ENCODE results near the gene FES.
"Not testable (repeated sequence)": the region's sequence is repeated elsewhere in the genome, so short reads cannot be mapped to it uniquely, and the experiment has no call there.

FES gene

DNA sequence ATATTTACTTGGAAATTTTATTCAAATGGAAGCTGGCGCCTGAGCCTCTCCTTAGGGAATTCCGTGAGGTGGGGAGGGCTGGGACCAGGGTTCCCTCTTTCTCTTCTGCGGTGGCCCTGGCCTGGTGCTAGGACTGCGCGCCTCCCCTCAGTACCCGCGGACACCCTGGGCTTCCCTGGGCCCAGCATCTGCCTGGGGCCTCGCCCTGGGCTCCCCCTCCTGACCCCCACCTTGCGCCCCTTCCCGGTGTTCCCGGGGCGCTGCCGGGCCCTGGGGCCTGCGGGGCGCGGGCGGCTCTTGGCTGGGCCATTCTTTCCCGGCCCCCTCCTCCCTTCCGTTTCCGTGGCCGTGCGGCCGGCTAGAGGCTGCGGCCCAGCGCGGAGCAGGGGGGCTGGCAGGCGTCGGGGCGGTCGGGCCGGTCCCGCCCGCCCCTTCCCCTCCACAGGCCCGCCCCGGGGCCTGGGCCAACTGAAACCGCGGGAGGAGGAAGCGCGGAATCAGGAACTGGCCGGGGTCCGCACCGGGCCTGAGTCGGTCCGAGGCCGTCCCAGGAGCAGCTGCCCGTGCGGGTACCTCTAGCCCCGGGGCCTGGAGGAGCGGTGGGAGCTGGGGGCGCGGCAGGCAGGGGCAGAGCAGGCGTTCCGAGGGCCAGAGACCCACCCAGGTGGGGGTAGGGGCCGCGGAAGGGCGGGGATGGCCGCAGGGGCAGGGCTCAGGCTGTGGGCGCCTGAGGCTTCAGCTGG is at the start of gene FES:
Gene FES (plus strand): TSS at position 529 of the 743 bp plus-strand sequence. CDS start 542 bp downstream, outside the sequence.
- peak within 1 kb of the TSS; percentile 54; the same call in 1 of the 2 replicates for H3K4me3 ChIP-seq (ENCODE audit: low read length)
- no peak for TF ChIP-seq ZNF274 (IDR thresholded peaks at IDR 0.05; ENCODE audit: low read depth, low read length)

DNA sequence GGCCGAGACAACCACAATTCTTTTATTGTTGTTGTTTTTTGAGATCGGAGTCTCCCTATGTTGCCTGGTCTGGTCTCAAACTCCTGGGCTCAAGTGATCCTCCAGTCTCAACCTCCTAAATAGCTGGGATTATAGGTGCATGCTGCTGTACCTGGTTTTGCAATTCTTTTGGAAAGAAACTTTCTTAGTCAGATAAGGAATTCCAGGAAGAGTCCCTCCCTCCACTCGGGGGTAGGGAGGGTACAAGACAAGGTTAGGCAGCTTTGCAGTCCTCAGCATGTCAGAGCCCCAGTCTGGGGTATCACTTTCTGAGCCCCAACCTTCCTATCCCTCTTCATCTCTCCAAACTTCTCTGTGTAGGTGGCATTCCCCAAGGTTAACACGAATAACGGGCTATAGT is 49.7 kb upstream of the FES start:
- no peak for TF ChIP-seq ZNF274 (IDR thresholded peaks at IDR 0.05; ENCODE audit: low read depth, low read length)
- H3K4me3 ChIP-seq (ENCODE audit: low read length): no peak overlapping the region

DNA sequence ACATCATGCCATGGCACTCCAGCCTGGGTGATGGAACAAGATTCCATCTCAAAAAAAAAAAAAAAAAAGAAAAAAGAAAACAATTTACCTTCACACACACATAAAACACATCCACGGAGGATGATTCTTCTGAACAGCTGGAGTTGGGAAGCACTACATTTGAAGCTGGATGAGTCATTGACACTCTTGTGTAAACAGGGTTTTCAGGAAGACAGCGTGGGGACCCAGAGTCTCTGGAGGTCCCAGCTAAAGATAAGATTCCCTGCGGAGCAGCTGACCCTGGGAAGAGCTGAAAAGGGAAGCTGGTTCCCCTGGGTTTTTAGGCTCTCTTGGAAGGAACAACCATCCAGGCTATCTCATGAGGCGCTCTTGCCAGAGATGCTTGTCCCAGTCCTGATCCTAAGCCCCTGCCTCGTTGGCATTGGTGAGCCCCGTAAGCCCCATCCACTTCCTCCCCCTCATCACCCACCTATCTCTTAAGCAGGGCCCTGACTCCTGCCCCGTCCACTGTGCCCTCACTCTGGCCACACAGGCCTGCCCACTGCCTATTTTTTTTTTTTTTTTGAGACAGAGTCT is 47.9 kb upstream of the FES start:
- no peak overlapping the region for H3K4me3 ChIP-seq (ENCODE audit: low read length)
- no peak for TF ChIP-seq ZNF274 (IDR thresholded peaks at IDR 0.05; ENCODE audit: low read depth, low read length)

DNA sequence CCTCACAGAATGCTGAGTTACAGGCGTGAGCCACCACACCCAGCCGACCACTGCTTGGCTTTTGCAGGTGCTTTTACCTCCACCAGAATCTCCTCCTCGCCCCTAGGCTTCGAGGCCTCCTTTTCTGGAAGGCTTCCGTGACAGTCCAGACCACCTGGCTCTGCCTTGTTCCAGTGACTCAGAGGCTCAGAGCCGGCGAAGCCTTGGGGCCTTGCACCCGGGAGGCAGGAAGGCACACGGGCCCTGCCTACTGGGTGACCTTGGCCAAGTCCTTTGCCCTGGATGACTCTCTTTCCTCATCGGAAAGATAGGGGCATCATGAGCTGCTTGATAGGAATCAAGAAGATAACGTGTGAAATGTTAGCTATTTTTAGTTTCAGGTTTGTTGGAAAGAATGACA is 47.2 kb upstream of the FES start:
- no peak overlapping the region for H3K4me3 ChIP-seq (ENCODE audit: low read length)
- TF ChIP-seq ZNF274 (IDR thresholded peaks at IDR 0.05; ENCODE audit: low read depth, low read length): no peak

- TF ChIP-seq ZNF274 (IDR thresholded peaks at IDR 0.05; ENCODE audit: low read depth, low read length): no peak
These were observed 46.2 kb upstream of the FES start for GRCh38 chr15:90838139-90838538.

DNA sequence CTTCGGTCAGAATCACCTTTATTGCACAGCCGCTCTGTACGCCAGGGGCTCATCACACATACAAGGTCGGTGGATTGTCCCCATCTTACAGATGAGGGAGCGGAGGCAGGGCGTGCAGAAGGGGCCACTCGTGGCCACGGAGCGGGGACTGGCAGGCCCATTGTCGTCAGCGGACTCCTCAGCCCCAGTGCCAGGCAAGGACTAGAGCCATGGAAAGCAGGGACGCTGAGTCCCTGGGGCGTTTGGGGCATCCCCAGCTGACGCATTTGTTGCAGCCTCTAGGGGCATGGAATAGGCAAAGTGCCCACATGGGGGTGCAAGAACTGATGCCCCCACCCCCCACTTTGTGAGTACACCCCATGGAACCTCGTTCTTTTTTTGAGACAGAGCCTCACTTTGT is 45.8 kb upstream of the FES start:
- H3K4me3 ChIP-seq (ENCODE audit: low read length): no peak overlapping the region
- no peak for TF ChIP-seq ZNF274 (IDR thresholded peaks at IDR 0.05; ENCODE audit: low read depth, low read length)

More at GRCh38 chr15:90838139-90838538, 46.2 kb upstream of the FES start:
- H3K4me3 ChIP-seq (ENCODE audit: low read length): no peak overlapping the region

DNA sequence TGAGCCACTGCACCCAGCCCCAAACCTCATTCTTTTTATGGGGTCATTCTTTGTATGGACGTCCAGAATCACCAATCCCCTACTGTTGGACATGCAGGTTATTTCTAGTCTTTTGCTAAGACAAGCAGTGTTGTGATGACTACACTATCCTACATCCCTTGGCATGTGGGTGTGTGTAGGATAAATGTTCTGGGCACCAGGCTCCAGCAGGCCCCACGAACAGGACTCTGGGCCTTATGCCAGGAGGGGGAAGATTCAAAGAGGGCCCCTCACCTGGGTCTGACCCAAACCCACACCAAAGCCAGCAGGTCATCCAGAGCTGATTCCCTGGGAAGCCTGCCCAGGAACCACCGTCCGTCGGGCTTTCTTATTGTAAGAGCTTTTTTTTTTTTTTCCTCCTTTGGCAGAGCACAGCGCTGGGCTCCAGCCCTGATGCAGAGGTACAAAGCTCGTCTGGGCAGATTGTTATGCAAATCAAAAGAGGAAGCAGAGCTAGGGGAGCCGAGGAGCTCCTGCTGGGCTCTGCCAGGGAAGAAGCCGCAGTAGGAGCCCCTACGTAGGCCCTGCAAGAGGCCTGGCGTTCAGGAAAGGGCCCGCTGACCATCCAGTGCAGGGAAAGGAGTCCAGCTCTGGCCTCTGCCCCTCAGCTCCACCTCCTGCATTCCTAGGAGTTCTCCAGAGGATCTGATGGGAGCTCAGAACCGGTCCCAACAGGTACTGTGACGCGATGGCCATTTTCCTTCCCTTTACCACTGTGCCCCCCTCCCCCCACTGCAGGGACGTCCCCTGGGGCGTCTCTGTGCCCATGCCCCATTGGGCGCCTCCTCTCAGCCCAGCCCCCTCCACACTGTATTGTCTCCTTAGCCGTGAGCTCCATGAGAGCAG is 44.9 kb upstream of the FES start:
- TF ChIP-seq ZNF274 (IDR thresholded peaks at IDR 0.05; ENCODE audit: low read depth, low read length): no peak
- peak overlapping the region; percentile 40; the same call in 1 of the 2 replicates for H3K4me3 ChIP-seq (ENCODE audit: low read length)

DNA sequence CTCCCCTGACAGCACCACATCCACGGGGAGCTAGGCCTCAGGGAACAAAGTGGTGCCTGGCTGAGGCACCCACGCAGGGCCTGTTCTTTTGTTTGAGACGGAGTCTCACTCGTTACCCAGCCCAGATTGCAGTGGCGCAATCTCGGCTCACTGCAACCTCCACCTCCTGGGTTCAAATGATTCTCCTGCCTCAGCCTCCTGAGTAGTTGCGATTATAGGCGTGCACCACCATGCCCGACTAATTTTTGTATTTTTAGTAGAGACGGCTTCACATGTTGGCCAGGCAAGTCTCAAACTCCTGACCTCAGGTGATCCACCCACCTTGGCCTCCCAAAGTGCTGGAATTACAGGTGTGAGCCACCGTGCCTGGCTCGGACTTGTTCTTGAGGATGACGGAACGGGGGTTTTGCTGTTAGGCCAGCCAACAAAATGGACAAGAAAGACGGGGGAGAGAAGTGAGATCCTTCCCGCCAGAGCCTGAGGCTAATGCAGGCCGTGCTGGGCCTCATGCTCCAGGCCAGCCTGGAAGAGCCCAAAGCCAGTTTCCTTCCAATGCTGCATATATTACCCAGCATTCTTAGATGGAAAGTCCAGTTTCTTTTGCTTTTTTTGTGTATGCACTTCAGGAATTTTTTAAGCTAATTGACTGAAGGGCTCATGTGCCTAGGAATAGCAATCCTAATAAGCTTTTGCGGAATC is 44.0 kb upstream of the FES start:
- peak overlapping the region; percentile 40; the same call in 1 of the 2 replicates for H3K4me3 ChIP-seq (ENCODE audit: low read length)
- no peak for TF ChIP-seq ZNF274 (IDR thresholded peaks at IDR 0.05; ENCODE audit: low read depth, low read length)

DNA sequence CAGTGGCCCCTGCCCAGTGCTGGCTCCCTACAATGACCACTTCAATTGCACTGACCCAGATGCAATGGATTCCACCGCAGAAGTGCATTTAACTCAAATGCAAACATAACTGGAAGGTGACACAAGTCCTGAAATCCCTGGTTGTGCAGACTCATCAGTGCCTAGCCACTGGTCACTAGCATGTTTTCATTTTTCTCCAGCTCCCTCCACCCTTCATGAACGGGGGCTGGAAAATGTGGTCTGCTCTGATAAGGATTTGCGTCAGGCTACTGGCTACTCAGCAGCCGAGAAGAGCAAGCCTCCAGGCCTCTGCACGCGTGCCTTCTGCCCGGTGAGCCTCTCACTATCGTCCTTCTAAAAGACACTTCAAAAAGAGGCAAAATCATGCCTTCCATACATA is 43.4 kb upstream of the FES start:
- no peak for TF ChIP-seq ZNF274 (IDR thresholded peaks at IDR 0.05; ENCODE audit: low read depth, low read length)
- no peak overlapping the region for H3K4me3 ChIP-seq (ENCODE audit: low read length)

GRCh38 chr15:90844696-90845095 is 39.6 kb upstream of the FES start:
- no peak for TF ChIP-seq ZNF274 (IDR thresholded peaks at IDR 0.05; ENCODE audit: low read depth, low read length)
- H3K4me3 ChIP-seq (ENCODE audit: low read length): no peak overlapping the region

DNA sequence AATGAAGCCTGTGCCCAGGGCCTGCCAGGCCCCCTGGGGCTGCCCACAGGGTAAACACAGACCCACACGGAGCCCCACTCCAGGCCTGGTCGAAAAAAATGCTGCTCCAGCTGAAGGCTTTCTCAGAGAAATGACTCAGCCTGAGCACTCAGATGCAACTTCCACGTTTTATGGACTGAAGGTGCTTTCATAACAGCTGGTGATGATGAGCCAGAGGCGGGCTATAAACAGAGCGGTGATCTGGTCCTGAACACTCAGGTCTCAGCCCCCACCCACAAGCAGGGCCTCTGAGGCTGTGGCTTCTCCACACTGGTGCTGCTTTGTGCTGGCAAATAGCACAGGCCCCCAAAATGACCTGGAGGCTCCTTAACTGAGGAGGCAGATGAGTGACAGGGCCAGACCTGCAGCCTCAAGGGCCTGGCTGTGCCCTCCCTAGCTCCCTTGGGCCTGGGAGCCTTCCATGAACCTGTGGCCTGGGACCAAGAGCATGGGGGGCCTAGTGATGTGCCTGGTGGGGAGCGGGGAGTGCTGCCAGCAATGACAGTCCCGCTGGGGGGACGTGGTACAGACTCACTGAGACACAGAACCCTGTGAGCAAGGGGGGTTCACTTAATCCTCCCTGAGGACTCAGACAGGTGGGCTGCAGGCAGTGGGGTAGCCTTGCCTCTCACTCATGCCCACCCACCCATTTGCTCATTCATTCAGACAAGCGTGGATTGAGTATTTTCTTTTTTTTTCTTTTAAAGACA is 38.9 kb upstream of the FES start:
- TF ChIP-seq ZNF274 (IDR thresholded peaks at IDR 0.05; ENCODE audit: low read depth, low read length): no peak
- no peak overlapping the region for H3K4me3 ChIP-seq (ENCODE audit: low read length)

DNA sequence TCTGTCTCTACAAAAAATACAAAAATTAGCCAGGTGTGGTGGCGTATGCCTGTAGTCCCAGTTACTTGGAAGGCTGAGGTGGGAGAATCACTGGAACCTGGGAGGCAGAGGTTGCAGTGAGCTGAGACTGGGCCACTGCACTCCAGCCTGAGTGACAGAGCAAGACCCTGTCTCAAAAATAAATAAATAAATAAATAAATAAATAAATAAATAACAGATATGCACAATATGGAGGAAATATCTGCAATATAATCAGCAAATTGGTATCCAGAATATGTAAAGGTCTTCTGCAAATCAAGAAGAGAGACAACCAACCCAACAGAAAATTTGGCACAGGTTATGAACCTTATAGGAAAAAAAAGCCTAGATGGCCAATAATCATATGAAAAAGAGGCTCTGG is 34.9 kb upstream of the FES start:
- H3K4me3 ChIP-seq (ENCODE audit: low read length): not testable (repeated sequence)

- H3K4me3 ChIP-seq (ENCODE audit: low read length): no peak overlapping the region
- no peak for TF ChIP-seq ZNF274 (IDR thresholded peaks at IDR 0.05; ENCODE audit: low read depth, low read length)
These were observed 33.2 kb upstream of the FES start for GRCh38 chr15:90851114-90851513.
